HG03139 (cell line): ENCODE data around the gene ACTR3C.

Source experiments
- ATAC-seq: cut with Tn5 transposase; IDR thresholded peaks from one replicate; pipeline ENCODE4 v1.9.1; 2021; ENCODE audit not compliant: unreplicated experiment

The ACTR3C gene

GRCh38 chr7:150359622-150360362, 36.4 kb upstream of the ACTR3C start:
- no peak for ATAC-seq

GRCh38 chr7:150358988-150359621, 35.8 kb upstream of the ACTR3C start:
- ATAC-seq: no peak

DNA sequence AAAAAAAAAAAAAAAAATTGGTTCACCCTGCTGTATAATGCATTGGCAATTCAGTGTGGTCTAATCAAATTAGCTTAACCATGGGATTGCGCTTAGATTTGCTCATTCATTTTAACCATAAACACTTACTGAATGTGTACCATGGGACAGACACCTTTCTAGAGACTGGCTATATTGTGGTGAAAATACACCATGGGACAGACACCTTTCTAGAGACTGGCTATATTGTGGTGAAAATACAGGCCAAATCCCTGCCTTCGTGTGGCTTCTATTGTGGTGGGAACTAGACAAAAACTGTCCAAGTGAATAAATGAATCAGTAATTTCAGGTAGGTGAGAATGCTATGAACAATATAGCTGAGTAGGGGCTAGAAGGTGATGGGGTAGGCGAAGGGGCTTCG, 35.1 kb upstream of the ACTR3C start:
- no peak for ATAC-seq

DNA sequence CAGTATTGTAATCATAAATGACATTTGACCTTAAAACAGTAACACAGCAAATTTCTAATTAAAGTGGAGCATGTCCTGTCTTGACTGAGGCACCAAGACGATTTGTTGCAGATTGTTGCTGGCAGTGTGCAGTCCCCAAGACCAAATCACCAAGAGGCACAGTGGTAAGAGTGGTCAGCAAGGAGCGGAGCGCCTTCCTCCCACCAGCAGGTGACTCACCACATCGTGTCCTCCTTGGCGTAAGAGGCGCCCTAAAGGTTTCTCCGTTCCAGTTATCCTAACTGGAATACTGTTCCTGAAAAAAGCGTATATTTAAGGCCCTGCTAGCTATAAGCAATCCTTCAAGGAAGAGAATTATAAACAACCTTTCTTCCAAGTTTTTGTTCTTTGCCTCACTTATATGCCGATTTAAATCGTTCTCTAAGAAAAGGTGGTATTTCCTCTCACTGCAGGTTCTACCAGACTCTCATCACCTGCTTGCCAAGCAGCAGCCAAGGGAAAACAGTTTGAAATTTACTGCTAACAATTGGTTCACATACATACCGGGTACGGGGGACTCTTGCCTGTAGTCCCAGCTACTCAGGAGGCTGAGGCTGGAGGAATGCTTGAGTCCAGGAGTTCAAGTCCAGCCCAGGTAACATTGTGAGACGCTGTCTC, 34.6 kb upstream of the ACTR3C start:
- ATAC-seq: no peak

- ATAC-seq: no peak
These were observed 33.9 kb upstream of the ACTR3C start for GRCh38 chr7:150357270-150357669.

DNA sequence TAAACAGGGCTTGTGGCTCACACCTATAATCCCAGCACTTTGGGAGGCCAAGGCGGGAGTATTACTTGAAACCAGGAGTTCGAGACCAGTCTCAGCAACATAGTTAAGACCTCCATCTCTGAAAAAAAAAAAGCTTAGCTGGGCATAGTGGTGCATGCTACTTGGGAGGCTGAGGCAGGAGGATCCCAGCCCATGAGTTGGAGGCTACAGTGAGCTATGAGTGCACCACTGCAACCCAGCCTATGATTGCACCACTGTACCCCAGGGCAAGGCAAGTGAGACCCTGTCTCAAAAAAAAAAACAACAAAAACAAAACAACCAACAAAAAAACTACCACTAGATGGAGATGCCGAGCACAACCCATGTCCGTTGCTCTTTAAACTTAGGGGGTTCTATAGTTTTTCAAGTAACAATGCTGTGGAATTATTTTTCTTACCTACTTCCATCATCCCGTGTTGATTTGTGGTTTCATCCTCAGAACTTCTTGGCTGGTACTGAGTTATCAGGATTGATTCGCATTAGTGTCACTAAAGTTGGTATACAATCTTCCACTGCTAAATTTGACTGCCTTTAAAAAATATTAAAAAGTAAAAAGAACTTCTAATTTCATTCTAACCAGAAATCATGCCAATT, 33.0 kb upstream of the ACTR3C start:
- no peak for ATAC-seq

DNA sequence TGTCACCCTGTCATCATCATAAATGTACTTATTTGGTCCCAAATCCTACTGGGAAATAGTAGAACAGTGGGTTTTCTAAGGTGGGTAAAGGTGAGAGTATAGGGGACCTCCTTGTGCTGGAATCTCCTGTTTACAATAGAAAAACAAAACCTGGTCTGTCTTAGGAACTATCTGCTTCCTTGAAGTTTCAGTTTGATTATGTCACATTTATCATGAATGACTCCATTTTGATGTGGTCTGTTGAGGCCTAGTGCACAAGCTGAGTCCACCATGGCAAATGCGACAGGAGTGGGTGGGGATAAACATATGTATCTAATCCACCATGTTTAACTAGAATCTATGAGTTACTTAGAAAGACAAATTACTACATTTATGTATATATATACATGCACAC, 32.3 kb upstream of the ACTR3C start:
- ATAC-seq: no peak

DNA sequence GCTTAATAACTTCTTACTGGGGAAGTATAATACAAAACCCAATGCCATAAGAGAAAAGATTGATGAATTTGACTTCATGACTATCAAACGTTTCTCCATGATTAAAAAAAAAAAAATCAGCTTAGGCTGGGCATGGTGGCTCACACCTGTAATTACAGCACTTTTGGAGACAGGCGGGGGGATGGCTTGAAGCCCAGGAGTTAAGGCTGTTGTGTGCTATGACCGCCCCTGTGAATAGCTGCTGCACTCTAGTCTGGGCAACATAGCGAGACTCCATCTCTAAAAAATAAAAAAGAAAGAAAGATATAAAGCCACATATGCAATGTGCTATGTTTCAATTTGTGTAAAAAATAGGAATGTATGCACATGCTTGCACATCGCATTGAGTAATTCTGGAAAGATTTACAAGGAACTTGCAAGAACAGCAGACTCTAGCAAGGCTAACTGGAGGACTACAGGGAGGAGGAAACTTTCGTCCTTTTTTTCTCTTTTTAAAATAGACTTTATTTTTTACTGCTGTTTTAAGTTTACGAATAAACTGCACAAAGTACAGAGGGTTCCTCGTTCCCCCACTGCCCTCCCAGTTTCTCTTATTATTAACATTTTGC, 28.3 kb upstream of the ACTR3C start:
- ATAC-seq: no peak

- no peak for ATAC-seq
These were observed 23.6 kb upstream of the ACTR3C start for GRCh38 chr7:150346922-150347321.

GRCh38 chr7:150345012-150345411, 21.7 kb upstream of the ACTR3C start:
- ATAC-seq: no peak

DNA sequence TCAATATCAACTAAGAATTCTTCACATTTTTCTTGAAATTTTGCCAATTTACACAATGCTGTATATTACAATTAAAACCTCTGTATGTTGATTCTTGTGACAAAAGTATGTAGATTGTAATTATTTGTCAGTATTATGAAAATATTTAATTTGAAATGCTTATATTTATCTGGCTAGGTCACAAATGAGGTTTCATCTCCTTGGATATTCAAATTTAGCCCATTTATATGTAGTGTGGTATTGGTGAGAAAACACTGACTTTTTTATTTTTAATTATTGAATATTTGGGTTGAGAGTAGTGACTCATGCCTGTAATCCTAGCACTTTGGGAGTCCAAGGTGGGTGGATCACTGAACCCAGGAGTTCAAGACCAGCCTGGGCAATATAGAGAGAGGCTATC, 21.0 kb upstream of the ACTR3C start:
- ATAC-seq: no peak

GRCh38 chr7:150343225-150343624, 19.9 kb upstream of the ACTR3C start:
- no peak for ATAC-seq

- ATAC-seq: no peak
These were observed 18.7 kb upstream of the ACTR3C start for GRCh38 chr7:150342121-150342408.

- no peak for ATAC-seq
These were observed 18.1 kb upstream of the ACTR3C start, which contains the start of gene RARRES2 for GRCh38 chr7:150341263-150342120. Gene RARRES2 (minus strand): TSS chr7:150341629. CDS start chr7:150340609, 1,020 bp downstream.

DNA sequence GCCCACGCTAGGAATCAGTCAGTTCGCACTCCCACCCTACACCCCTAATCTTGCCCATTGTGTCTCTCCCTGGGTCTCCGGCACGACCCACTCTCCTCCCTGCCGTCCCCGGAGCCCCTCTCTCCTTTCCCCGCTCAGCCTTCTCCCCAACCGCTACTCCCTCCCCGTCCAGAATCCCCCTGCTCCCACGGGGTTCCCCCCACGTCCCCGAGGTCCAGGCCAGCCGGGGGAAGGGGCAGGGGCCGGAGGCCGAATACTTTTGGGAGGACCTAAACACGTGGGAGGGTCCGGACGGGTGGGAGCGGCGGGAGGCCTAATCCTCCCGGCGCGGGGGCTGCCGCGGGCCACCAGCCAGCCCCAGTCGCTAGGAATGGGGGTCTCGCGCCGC, 17.5 kb upstream of the ACTR3C start:
- ATAC-seq: no peak

DNA sequence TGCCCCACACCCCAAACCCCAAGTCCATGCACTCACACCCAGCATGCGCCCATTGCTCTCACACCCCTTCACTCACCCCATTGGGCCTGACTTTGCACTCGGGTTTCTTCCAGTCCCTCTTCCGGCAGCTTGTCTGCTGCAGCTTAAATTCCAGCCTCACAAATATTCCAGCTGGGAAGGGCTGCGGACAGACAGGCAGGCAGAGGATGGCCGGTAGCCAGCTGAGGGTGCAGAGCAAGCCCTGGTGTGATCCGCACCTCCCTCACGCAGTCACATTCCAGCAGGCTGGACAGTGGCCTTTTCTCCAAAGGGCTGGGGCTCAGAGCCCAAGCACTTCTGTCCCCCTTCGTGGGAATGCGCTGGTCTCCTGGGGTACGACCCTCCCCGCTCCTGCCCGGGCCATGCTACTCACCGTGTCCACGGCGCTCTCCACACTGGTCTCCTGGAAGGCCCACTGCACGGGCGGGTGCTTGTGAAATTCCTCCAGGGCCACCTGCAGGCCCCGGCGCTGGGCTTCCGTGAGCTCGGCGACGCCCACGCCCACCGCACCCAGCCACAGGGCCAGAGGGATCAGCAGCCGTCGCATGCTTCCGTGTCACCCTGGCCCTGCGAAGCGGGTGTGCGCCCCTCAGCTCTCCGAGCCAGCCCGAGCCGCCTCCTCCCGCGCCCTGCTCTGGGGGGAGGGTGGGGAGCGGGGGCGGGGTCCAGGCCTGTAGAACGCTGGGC, 16.8 kb upstream of the ACTR3C start:
- no peak for ATAC-seq

DNA sequence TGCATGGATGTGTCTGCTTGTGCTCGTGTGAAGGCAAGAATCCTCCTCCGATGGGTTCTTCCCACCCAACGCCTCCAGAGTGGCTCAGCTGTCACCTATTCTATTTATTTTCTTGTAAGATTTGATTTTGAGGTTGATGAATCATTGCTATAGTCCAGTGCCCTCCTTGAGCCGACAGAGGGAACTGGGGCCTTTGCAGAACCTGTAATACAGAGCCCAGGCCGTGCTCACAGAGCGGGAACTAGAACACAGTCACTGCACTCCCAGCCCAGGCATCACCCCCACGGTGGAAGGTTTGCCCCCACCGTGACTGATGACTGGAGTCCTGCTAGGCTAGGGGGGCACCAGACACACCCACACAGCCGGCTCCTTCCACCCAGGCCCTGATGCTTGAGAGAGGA, 16.1 kb upstream of the ACTR3C start:
- ATAC-seq: no peak

GRCh38 chr7:150338166-150338829, 15.0 kb upstream of the ACTR3C start:
- ATAC-seq: no peak

DNA sequence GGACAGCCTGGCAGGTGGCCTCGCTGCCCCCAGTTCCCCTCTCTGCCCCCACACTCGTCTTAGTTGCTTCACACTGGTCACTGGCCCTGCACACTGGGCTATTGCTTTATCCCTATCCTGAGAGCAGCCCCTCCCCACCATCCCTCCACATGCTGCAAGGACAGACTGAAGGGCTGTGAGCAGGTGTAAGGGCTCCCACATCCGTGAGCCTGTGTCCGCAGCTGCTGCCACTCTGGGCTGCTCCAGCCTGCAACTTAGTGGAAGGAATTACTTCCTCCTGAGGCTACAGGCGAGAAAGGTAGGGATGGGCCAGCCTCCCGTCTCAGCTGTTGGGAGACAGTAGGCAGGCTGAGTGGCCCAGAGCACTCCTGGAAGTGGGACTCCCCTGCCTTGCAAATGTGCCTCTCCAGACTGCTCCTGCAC, 14.3 kb upstream of the ACTR3C start:
- ATAC-seq: no peak
